Activated T-helper 1 cell treated with Interleukin-2 at 50 U/mL for 16 hours (primary cell): ENCODE data around the gene CDAN1.
A peak's percentile ranks its signal among the peaks of the same experiment; 100 is the strongest.
"Not testable (repeated sequence)": the region's sequence is repeated elsewhere in the genome, so short reads cannot be mapped to it uniquely, and the experiment has no call there.

Experiments
- DNase-seq: peaks from one replicate; pipeline ENCODE4 v3.0.0-alpha.2; 2020; ENCODE audit warnings: low read depth

CDAN1 gene, protein sequence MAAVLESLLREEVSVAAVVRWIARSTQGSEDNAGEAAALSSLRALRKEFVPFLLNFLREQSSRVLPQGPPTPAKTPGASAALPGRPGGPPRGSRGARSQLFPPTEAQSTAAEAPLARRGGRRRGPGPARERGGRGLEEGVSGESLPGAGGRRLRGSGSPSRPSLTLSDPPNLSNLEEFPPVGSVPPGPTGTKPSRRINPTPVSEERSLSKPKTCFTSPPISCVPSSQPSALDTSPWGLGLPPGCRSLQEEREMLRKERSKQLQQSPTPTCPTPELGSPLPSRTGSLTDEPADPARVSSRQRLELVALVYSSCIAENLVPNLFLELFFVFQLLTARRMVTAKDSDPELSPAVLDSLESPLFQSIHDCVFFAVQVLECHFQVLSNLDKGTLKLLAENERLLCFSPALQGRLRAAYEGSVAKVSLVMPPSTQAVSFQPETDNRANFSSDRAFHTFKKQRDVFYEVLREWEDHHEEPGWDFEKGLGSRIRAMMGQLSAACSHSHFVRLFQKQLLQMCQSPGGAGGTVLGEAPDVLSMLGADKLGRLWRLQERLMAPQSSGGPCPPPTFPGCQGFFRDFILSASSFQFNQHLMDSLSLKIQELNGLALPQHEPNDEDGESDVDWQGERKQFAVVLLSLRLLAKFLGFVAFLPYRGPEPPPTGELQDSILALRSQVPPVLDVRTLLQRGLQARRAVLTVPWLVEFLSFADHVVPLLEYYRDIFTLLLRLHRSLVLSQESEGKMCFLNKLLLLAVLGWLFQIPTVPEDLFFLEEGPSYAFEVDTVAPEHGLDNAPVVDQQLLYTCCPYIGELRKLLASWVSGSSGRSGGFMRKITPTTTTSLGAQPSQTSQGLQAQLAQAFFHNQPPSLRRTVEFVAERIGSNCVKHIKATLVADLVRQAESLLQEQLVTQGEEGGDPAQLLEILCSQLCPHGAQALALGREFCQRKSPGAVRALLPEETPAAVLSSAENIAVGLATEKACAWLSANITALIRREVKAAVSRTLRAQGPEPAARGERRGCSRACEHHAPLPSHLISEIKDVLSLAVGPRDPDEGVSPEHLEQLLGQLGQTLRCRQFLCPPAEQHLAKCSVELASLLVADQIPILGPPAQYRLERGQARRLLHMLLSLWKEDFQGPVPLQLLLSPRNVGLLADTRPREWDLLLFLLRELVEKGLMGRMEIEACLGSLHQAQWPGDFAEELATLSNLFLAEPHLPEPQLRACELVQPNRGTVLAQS

DNA sequence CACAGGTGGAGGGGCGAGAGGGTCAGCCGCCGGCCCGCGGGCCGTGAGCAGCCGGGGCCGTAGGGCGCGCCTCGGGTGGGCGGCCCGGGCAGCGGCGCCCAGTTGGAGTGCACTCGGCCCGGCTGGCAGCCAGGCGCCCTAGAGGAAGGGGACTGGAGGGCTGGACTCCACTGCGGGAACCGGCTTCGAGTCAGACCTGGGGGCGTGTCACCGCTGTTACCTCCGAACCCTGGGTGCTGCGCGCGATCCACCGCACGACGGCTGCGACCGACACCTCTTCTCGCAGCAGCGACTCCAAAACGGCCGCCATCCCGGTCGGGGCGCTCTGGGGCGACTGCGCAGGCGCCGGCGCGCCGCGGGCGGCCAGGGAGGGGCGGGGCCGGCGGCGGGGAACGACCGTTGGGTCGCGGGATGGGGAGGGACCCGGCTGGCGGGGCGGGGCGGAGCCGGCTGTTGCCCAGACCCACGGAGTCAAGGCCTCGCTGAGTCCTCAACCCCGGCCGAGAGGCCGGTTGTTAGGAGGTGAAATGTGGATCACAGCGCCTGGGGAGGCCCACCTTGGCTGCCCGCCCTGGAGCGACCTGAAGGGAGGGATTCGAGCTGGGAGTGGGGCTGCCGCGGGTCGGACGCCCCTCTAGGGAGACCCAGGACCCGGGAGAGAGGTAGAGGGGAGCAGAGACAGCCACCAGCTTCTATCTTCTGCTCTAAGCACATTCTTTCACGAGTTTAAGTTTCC is at the start of gene CDAN1:
Gene CDAN1 (minus strand): TSS at position 336 of the 736 bp plus-strand sequence. CDS start 26 bp downstream, at position 310.
- peak; percentile 93 for DNase-seq

GRCh38 chr15:42785569-42785968 is 48.6 kb upstream of the CDAN1 start:
- no peak for DNase-seq

- DNase-seq, result no peak
Observed at GRCh38 chr15:42784705-42785104, 47.8 kb upstream of the CDAN1 start.

DNA sequence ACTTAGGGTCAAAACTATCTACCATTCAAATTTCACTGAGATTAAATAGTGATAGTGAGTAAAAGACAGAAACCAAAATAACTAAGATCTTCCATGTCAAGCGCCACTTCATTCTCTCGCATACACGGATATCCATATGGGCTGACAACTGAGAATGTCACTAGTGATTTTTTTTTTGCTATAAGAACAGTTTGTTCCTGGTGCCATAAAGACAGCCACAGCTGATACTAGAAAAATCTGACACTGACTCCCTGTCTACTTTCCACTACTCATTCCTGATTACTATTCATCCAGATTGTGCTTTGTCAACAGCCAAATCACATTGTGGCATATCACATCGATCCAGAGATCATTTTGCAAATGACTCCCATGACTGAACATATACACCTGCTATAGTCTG is 45.8 kb upstream of the CDAN1 start:
- DNase-seq, result no peak

GRCh38 chr15:42775416-42775815 is 38.5 kb upstream of the CDAN1 start:
- no peak for DNase-seq

GRCh38 chr15:42772901-42773300 is 36.0 kb upstream of the CDAN1 start:
- DNase-seq, result no peak

GRCh38 chr15:42772144-42772543 is 35.2 kb upstream of the CDAN1 start:
- DNase-seq, result no peak

GRCh38 chr15:42766109-42766508 is 29.2 kb upstream of the CDAN1 start:
- not testable (repeated sequence) for DNase-seq

DNA sequence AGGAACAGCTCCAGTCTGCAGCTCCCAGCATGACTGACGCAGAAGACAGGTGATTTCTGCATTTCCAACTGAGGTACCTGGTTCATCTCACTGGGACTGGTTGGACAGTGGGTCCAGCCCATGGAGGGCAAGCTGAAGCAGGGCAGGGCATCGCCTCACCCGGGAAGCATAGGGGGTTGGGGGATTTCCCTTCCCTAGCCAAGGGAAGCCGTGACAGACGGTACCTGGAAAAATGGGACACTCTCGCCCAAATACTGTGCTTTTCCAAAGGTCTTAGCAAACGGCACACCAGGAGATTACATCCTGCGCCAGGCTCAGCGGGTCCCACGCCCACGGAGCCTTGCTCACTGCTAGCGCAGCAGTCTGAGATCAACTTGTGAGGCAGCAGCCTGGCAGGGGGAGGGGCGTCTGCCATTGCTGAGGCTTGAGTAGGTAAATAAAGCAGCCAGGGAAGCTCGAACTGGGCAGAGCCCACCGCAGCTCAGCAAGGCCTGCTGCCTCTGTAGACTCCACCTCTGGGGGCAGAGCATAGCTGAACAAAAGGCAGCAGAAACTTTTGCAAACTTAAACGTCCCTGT is 27.3 kb upstream of the CDAN1 start:
- DNase-seq, result not testable (repeated sequence)

- not testable (repeated sequence) for DNase-seq
Observed at GRCh38 chr15:42761813-42762212, 24.9 kb upstream of the CDAN1 start.

GRCh38 chr15:42760759-42761158 is 23.8 kb upstream of the CDAN1 start:
- no peak for DNase-seq

DNA sequence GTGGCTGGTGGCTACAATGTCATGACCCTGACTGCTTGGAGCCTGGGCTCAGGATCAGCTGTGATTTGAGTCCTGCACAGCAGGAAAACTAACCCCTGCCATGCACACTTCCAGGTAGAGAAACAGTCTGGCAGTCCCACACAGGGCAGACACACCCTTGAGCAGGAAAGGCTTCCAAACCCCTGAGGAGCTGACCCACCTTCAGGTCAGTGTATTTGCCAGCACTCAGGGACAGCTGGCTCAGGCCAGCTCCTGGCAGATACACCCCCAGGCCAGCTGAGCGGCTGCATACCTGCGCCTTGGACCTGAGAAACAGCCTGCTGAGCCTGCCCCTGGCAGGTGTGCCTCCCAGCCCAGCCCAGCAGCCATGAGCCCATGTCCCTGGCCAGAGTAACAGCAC is 22.2 kb upstream of the CDAN1 start:
- DNase-seq, result no peak

DNA sequence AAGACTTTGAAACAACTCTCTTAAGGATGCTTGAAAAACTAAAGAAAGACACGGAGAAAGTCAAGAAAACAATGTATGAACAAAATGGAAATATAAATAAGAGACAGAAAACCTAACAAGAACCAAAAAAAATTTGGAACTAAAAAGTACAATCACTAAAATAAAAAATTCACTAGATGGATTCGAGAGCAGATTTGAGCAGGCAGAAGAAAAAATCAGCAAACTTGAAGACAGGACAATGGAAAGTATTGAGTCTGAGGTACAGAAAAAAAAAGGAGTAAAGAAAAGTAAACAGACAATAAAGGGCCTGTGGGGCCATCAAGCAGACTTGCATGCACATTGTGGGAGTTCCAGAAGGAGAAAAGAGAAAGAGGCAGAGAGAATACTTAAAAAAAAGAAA is 13.4 kb upstream of the CDAN1 start:
- DNase-seq, result no peak

GRCh38 chr15:42749266-42749665 is 12.3 kb upstream of the CDAN1 start:
- no peak for DNase-seq

DNA sequence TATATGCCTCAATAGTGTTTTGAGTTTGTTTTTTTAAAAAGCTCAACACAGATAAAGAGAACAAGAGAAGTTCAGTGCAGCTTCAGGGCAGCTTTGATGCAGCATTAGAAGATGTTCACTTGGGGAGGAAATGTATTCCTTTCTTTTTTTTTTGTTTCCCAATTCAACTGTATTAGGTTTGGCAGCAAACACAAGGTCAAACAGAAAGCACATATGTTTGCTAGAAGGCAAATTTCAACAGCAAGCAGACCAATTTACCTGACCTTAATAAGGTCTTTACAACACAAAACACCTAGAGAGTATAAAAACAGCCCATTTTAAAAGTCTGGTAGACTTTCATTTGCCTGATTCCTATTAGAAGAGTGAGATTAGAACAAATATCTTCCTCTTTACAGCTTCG is 7.3 kb upstream of the CDAN1 start:
- DNase-seq, result no peak

GRCh38 chr15:42742149-42742548 is 5.2 kb upstream of the CDAN1 start:
- DNase-seq, result no peak

DNA sequence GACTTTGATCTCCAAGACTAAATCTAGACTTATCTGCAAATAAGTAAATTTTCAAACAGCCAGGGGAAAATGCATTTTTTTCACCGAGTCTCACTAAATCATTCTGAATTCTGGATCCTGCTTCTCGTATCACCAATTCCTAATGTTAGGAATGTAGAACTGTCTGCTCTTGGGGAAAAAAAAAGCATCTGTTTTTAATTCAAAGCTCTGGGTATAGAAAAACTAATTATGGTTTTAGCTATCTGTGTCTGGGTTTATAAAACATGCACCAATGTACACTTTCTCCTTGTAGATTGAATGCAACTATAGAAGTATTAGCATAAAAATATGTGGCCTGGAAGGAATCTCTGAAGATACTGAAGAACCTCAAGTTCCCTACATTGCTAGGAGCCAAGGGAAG is 4.8 kb upstream of the CDAN1 start:
- DNase-seq, result no peak

DNA sequence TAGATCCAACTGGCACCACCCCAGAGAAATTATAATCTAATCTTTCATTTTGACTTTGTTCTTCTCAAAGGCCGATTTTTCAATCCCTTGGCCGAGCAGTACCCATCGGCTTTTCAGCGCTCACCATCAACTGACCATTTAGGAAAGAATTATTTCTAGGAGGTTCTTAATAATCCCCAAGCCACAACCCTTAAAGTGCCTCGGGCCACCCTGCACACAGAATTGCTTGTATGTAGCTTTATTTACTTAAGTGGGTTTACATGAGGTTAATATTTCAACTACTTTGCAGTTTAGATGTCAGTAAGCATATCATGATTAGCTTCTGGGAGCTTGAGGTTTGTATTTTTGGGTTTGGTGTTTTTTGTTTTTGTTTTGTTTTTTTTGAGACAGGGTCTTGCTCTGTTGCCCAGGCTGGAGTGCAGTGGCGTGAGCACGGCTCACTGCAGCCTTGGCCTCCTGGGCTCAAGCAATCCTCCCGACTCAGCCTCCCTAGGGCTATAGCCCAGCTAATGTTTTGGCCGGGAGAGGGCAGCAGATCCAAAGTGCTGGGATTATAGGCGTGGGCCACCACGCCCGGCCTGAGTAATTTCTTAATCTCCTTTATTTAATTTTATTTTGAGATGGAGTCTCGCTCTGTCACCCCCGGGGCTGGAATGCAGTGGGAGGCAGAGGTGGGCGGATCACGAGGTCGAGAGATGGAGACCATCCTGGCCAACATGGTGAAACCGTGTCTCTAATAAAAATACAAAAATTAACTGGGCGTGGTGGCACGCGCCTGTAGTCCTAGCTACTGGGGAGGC is 801 bp upstream of the CDAN1 start:
- DNase-seq, result no peak

DNA sequence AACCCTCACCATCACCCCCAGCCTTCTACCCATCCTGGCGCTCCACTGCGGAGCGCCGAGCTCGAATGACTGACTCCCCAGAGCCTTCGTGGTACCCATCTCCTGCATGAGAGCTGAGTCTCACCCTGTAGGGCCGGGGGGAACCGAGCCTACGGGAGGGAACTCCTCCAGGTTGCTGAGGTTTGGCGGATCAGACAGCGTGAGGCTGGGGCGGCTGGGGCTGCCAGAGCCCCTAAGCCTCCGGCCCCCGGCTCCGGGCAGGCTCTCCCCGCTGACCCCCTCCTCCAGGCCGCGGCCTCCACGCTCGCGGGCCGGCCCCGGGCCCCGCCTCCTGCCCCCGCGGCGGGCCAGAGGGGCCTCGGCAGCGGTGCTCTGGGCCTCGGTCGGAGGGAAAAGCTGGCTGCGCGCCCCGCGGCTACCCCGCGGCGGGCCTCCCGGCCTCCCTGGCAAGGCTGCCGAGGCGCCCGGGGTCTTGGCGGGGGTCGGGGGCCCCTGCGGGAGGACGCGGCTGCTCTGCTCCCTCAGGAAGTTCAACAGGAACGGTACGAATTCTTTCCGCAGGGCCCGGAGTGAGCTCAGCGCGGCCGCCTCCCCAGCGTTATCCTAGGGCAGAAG is 643 bp downstream of the CDAN1 start:
- DNase-seq, result no peak
